HEK293 (cell line): ENCODE data around the gene CALHM3.
A peak's percentile ranks its signal among the peaks of the same experiment; 100 is the strongest.

Source experiments
- GFI1B ChIP-seq: fragments of 450-650 bp; formaldehyde crosslinking; IDR thresholded peaks from 2 replicates; pipeline ENCODE4 v1.5.1; 2016; ENCODE audit warnings: missing biosample characterization, missing genetic modification characterization
- GLIS2 ChIP-seq: fragments of 450-650 bp; formaldehyde crosslinking; IDR thresholded peaks from 2 replicates; pipeline ENCODE4 v1.5.1; 2016; ENCODE audit warnings: missing biosample characterization, missing genetic modification characterization
- HOXD13 ChIP-seq: sonication (generic); formaldehyde crosslinking; IDR thresholded peaks from 2 replicates; pipeline ENCODE4 v1.8.0; 2022; ENCODE audit warnings: missing genetic modification reagents, borderline replicate concordance
- IKZF3 ChIP-seq: fragments of 450-650 bp; IDR thresholded peaks from 2 replicates; pipeline ENCODE4 v1.5.0; 2018; ENCODE audit warnings: missing biosample characterization, mild to moderate bottlenecking, missing genetic modification characterization, moderate library complexity
- OVOL3 ChIP-seq: fragments of 450-650 bp; formaldehyde crosslinking; IDR thresholded peaks from 2 replicates; pipeline ENCODE4 v1.5.1; 2016; ENCODE audit warnings: missing biosample characterization, missing genetic modification characterization
- SETDB1 ChIP-seq: IDR thresholded peaks from one replicate; pipeline ENCODE4 v1.6.1; 2017; ENCODE audit warnings: mild to moderate bottlenecking, low read length, moderate library complexity, mixed read lengths; ENCODE audit not compliant: insufficient read length
- SP7 ChIP-seq: fragments of 450-650 bp; formaldehyde crosslinking; IDR thresholded peaks from 2 replicates; pipeline ENCODE4 v1.5.1; 2016; ENCODE audit warnings: missing biosample characterization, missing genetic modification characterization
- YY1 ChIP-seq: fragments of 450-650 bp; formaldehyde crosslinking; IDR thresholded peaks from 2 replicates; pipeline ENCODE4 v1.5.1; 2018; ENCODE audit warnings: missing biosample characterization, missing genetic modification characterization
- YY2 ChIP-seq: fragments of 450-650 bp; formaldehyde crosslinking; IDR thresholded peaks from 2 replicates; pipeline ENCODE4 v1.5.1; 2016; ENCODE audit warnings: missing biosample characterization, missing genetic modification characterization
- ZBTB17 ChIP-seq: fragments of 450-650 bp; formaldehyde crosslinking; IDR thresholded peaks from 2 replicates; pipeline ENCODE4 v1.5.1; 2016; ENCODE audit warnings: missing biosample characterization, missing genetic modification characterization
- ZBTB20 ChIP-seq: fragments of 450-650 bp; formaldehyde crosslinking; IDR thresholded peaks from 2 replicates; pipeline ENCODE4 v1.5.1; 2016; ENCODE audit warnings: missing biosample characterization, missing genetic modification characterization
- ZFP69B ChIP-seq: fragments of 450-650 bp; formaldehyde crosslinking; IDR thresholded peaks from 2 replicates; pipeline ENCODE4 v1.5.1; 2016; ENCODE audit warnings: missing biosample characterization, missing genetic modification characterization
- ZIC2 ChIP-seq: fragments of 450-650 bp; formaldehyde crosslinking; IDR thresholded peaks from 2 replicates; pipeline ENCODE4 v1.5.1; 2016; ENCODE audit warnings: missing biosample characterization, missing genetic modification characterization
- ZNF121 ChIP-seq: fragments of 450-650 bp; formaldehyde crosslinking; IDR thresholded peaks from 2 replicates; pipeline ENCODE4 v1.5.1; 2016; ENCODE audit warnings: missing biosample characterization, missing genetic modification characterization
- ZNF140 ChIP-seq: fragments of 450-650 bp; formaldehyde crosslinking; IDR thresholded peaks from 2 replicates; pipeline ENCODE4 v1.5.1; 2016; ENCODE audit warnings: missing biosample characterization, missing genetic modification characterization
- ZNF169 ChIP-seq: fragments of 450-650 bp; formaldehyde crosslinking; IDR thresholded peaks from 2 replicates; pipeline ENCODE4 v1.5.1; 2016; ENCODE audit warnings: missing biosample characterization, missing genetic modification characterization
- ZNF175 ChIP-seq: fragments of 450-650 bp; formaldehyde crosslinking; IDR thresholded peaks from 2 replicates; pipeline ENCODE4 v1.5.1; 2016; ENCODE audit warnings: missing biosample characterization, missing genetic modification characterization
- ZNF221 ChIP-seq: fragments of 450-650 bp; formaldehyde crosslinking; IDR thresholded peaks from 2 replicates; pipeline ENCODE4 v1.5.1; 2017; ENCODE audit warnings: missing biosample characterization, missing genetic modification characterization, borderline replicate concordance
- ZNF248 ChIP-seq: fragments of 450-650 bp; formaldehyde crosslinking; IDR thresholded peaks from 2 replicates; pipeline ENCODE4 v1.5.1; 2017; ENCODE audit warnings: missing biosample characterization, missing genetic modification characterization
- ZNF266 ChIP-seq: fragments of 450-650 bp; formaldehyde crosslinking; IDR thresholded peaks from 2 replicates; pipeline ENCODE4 v1.5.1; 2016; ENCODE audit warnings: missing biosample characterization, missing genetic modification characterization, low read depth
- ZNF292 ChIP-seq: fragments of 450-650 bp; formaldehyde crosslinking; IDR thresholded peaks from 2 replicates; pipeline ENCODE4 v1.5.1; 2016; ENCODE audit warnings: low read depth, missing biosample characterization, missing genetic modification characterization, borderline replicate concordance
- ZNF350 ChIP-seq: fragments of 450-650 bp; formaldehyde crosslinking; IDR thresholded peaks from 2 replicates; pipeline ENCODE4 v1.5.0; 2017; ENCODE audit warnings: missing biosample characterization, mild to moderate bottlenecking, missing genetic modification characterization
- ZNF423 ChIP-seq: fragments of 450-650 bp; formaldehyde crosslinking; IDR thresholded peaks from 2 replicates; pipeline ENCODE4 v1.5.1; 2016; ENCODE audit warnings: missing biosample characterization, missing genetic modification characterization
- ZNF473 ChIP-seq: fragments of 450-650 bp; formaldehyde crosslinking; IDR thresholded peaks from 2 replicates; pipeline ENCODE4 v1.5.1; 2017; ENCODE audit warnings: missing biosample characterization, missing genetic modification characterization
- ZNF529 ChIP-seq: fragments of 450-650 bp; formaldehyde crosslinking; IDR thresholded peaks from 2 replicates; pipeline ENCODE4 v1.5.1; 2017; ENCODE audit warnings: missing genetic modification characterization, missing biosample characterization; ENCODE audit not compliant: insufficient replicate concordance
- ZNF549 ChIP-seq: fragments of 450-650 bp; IDR thresholded peaks from 2 replicates; pipeline ENCODE4 v1.5.1; 2018; ENCODE audit warnings: missing biosample characterization, missing genetic modification characterization, mild to moderate bottlenecking, inconsistent platforms, moderate library complexity
- ZNF561 ChIP-seq: fragments of 450-650 bp; IDR thresholded peaks from 2 replicates; pipeline ENCODE4 v1.5.1; 2018; ENCODE audit warnings: missing biosample characterization, missing genetic modification characterization, borderline replicate concordance
- ZNF585B ChIP-seq: fragments of 450-650 bp; formaldehyde crosslinking; IDR thresholded peaks from 2 replicates; pipeline ENCODE4 v1.5.1; 2016; ENCODE audit warnings: missing biosample characterization, missing genetic modification characterization
- ZNF626 ChIP-seq: fragments of 450-650 bp; sonication (Bioruptor Pico); formaldehyde crosslinking; IDR thresholded peaks from 2 replicates; pipeline ENCODE4 v1.5.1; 2018; ENCODE audit warnings: missing biosample characterization, missing genetic modification characterization, inconsistent platforms
- ZNF660 ChIP-seq: fragments of 450-650 bp; IDR thresholded peaks from 2 replicates; pipeline ENCODE4 v1.5.1; 2018; ENCODE audit warnings: missing biosample characterization, mild to moderate bottlenecking, missing genetic modification characterization
- ZNF701 ChIP-seq: fragments of 450-650 bp; formaldehyde crosslinking; IDR thresholded peaks from 2 replicates; pipeline ENCODE4 v1.5.1; 2016; ENCODE audit warnings: missing biosample characterization, missing genetic modification characterization
- ZNF792 ChIP-seq: fragments of 450-650 bp; formaldehyde crosslinking; IDR thresholded peaks from 2 replicates; pipeline ENCODE4 v1.5.1; 2016; ENCODE audit warnings: missing biosample characterization, missing genetic modification characterization
- TF ChIP-seq, protein P1 (sequence below): fragments of 450-650 bp; formaldehyde crosslinking; IDR thresholded peaks from 2 replicates; pipeline ENCODE4 v1.5.1; 2017; ENCODE audit warnings: missing biosample characterization, missing genetic modification characterization
- TF ChIP-seq, protein P2 (sequence below): IDR thresholded peaks from 2 replicates; pipeline ENCODE4 v1.6.1; 2011; ENCODE audit warnings: mild to moderate bottlenecking, low read depth, low read length, borderline replicate concordance
- TF ChIP-seq, protein P3 (sequence below): fragments of 450-650 bp; formaldehyde crosslinking; IDR thresholded peaks from 2 replicates; pipeline ENCODE4 v1.5.1; 2016; ENCODE audit warnings: missing biosample characterization, missing genetic modification characterization
- TF ChIP-seq, protein P4 (sequence below): fragments of 450-650 bp; formaldehyde crosslinking; IDR thresholded peaks from 2 replicates; pipeline ENCODE4 v1.5.1; 2016; ENCODE audit warnings: missing biosample characterization, missing genetic modification characterization

CALHM3 gene

DNA sequence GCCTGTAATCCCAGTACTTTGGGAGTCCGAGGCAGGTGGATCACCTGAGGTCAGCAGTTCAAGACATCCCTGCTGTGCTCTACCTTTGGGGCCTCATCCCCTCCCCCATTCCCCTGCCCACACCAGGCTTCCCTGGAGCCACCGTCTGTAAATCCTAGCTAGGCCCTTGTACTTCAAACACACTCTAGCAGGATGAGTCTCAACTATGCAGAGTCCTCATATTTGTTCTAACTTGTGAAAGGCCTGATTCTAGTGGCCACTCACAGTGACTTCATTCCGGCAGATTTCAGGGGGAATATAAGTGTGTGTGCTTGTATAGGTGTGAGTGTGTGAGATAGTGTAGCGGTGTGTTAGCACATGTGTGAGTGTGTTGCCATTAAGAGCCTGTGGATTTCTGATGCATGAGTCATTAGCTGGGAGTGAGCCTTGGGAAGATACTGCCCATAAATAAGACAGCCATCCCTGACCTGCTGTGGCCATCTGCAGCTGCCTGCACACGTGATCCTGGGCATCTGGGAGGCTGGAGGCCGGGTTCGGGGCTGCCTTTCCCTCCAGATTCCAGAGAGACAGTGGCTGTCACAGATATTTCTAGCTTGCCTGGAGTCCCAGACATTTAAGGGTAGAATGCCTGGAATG, 12.8 kb upstream of the CALHM3 start (continued):
- TF ChIP-seq ZBTB17, result peak; percentile 45; the same call in 1 of the 2 replicates
- TF ChIP-seq ZBTB20 (tag by site-specific recombination), result peak; percentile 35; the same call in 1 of the 2 replicates
- TF ChIP-seq YY2 (tag by site-specific recombination), result peak; percentile 65; the same call in 1 of the 2 replicates
- TF ChIP-seq, protein P1, sequence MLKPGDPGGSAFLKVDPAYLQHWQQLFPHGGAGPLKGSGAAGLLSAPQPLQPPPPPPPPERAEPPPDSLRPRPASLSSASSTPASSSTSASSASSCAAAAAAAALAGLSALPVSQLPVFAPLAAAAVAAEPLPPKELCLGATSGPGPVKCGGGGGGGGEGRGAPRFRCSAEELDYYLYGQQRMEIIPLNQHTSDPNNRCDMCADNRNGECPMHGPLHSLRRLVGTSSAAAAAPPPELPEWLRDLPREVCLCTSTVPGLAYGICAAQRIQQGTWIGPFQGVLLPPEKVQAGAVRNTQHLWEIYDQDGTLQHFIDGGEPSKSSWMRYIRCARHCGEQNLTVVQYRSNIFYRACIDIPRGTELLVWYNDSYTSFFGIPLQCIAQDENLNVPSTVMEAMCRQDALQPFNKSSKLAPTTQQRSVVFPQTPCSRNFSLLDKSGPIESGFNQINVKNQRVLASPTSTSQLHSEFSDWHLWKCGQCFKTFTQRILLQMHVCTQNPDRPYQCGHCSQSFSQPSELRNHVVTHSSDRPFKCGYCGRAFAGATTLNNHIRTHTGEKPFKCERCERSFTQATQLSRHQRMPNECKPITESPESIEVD, result no peak
- no peak; the same call in 1 of the 2 replicates for TF ChIP-seq ZIC2 (tag by site-specific recombination)
- TF ChIP-seq, protein P2, sequence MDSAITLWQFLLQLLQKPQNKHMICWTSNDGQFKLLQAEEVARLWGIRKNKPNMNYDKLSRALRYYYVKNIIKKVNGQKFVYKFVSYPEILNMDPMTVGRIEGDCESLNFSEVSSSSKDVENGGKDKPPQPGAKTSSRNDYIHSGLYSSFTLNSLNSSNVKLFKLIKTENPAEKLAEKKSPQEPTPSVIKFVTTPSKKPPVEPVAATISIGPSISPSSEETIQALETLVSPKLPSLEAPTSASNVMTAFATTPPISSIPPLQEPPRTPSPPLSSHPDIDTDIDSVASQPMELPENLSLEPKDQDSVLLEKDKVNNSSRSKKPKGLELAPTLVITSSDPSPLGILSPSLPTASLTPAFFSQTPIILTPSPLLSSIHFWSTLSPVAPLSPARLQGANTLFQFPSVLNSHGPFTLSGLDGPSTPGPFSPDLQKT, result no peak
- TF ChIP-seq IKZF3 (tag by site-specific recombination), result 0 out of 2 replicates have a peak, but pooled peaks have one; percentile 24
- no peak; the same call in 1 of the 2 replicates for TF ChIP-seq ZFP69B (tag by site-specific recombination)
- no peak for TF ChIP-seq ZNF169
- 0 out of 2 replicates have a peak, but pooled peaks have one; percentile 47 for TF ChIP-seq HOXD13 (CRISPR knock-in tag)
- TF ChIP-seq ZNF473 (tag by site-specific recombination), result no peak
- no peak for TF ChIP-seq ZNF549 (tag by site-specific recombination)
- TF ChIP-seq, protein P3, sequence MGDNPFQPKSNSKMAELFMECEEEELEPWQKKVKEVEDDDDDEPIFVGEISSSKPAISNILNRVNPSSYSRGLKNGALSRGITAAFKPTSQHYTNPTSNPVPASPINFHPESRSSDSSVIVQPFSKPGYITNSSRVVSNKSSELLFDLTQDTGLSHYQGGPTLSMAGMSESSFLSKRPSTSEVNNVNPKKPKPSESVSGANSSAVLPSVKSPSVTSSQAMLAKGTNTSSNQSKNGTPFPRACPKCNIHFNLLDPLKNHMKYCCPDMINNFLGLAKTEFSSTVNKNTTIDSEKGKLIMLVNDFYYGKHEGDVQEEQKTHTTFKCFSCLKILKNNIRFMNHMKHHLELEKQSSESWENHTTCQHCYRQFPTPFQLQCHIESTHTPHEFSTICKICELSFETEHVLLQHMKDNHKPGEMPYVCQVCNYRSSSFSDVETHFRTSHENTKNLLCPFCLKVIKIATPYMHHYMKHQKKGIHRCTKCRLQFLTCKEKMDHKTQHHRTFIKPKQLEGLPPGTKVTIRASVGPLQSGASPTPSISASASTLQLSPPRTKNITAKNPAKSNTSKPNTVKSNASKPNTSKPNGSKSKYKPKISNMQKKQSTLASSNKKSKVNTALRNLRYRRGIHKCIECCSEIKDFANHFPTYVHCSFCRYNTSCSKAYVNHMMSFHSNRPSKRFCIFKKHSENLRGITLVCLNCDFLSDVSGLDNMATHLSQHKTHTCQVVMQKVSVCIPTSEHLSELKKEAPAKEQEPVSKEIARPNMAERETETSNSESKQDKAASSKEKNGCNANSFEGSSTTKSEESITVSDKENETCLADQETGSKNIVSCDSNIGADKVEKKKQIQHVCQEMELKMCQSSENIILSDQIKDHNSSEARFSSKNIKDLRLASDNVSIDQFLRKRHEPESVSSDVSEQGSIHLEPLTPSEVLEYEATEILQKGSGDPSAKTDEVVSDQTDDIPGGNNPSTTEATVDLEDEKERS (tag by site-specific recombination), result peak; percentile 70; the same call in 1 of the 2 replicates
- TF ChIP-seq ZNF121, result no peak
- no peak for TF ChIP-seq ZNF423 (tag by site-specific recombination)
- TF ChIP-seq OVOL3 (tag by site-specific recombination), result no peak
- TF ChIP-seq SP7 (tag by site-specific recombination), result peak; percentile 87
- TF ChIP-seq ZNF248 (tag by site-specific recombination), result no peak
- TF ChIP-seq GFI1B (tag by site-specific recombination), result no peak
- TF ChIP-seq ZNF792 (tag by site-specific recombination), result no peak
- TF ChIP-seq ZNF660, result no peak
- TF ChIP-seq ZNF292, result no peak
- TF ChIP-seq ZNF350 (tag by site-specific recombination), result no peak
- TF ChIP-seq ZNF561 (tag by site-specific recombination), result no peak
- TF ChIP-seq YY1 (tag by site-specific recombination), result no peak
- TF ChIP-seq ZNF626, result no peak
- TF ChIP-seq, protein P4, sequence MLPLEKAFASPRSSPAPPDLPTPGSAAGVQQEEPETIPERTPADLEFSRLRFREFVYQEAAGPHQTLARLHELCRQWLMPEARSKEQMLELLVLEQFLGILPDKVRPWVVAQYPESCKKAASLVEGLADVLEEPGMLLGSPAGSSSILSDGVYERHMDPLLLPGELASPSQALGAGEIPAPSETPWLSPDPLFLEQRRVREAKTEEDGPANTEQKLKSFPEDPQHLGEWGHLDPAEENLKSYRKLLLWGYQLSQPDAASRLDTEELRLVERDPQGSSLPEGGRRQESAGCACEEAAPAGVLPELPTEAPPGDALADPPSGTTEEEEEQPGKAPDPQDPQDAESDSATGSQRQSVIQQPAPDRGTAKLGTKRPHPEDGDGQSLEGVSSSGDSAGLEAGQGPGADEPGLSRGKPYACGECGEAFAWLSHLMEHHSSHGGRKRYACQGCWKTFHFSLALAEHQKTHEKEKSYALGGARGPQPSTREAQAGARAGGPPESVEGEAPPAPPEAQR (tag by site-specific recombination), result no peak
- TF ChIP-seq ZNF266 (tag by site-specific recombination), result no peak
- TF ChIP-seq GLIS2 (tag by site-specific recombination), result no peak
- no peak for TF ChIP-seq ZNF529 (tag by site-specific recombination)
- TF ChIP-seq ZNF140 (tag by site-specific recombination), result no peak
- no peak for TF ChIP-seq SETDB1
- TF ChIP-seq ZNF175 (tag by site-specific recombination), result no peak
- TF ChIP-seq ZNF585B (tag by site-specific recombination), result no peak
- TF ChIP-seq ZNF221 (tag by site-specific recombination), result no peak
- no peak for TF ChIP-seq ZNF701 (tag by site-specific recombination)
